ENCODE measurements around the gene FRMD1. TPM values are rescaled to one million over a fixed set of nuclear protein-coding genes. Genes with fewer than 3 reads are reported as not detected.

Gene FRMD1
- total and polyA plus RNA-seq, 2 of the 8 experiments (the other 6 are each of a cell fraction or from before 2014, with no cell fraction given) = 0.36 TPM; not detected in 1

GRCh38 chr6:168083514-168083885, 4.5 kb upstream of the FRMD1 start:
- Histone ChIP-seq H3K4ac (replicated peaks; ENCODE audit: insufficient read length, low read depth, low read length) (no peak overlapping the region), H2BK20ac (ENCODE audit: low read length) (no peak overlapping the region), H3K36me3 (ENCODE audit: control insufficient read depth in 2 of 4, insufficient read depth in 4 of 4, low read length in 3 of 4) (no peaks in the 10 kb centered on the region), H3K23me2 (ENCODE audit: low read depth, low read length) (no peaks in the 10 kb centered on the region), H3K79me1 (ENCODE audit: low read depth, low read length) (no peaks in the 10 kb centered on the region), H2AFZ (ENCODE audit: low read length) (no peak overlapping the region), H3K4me1 (replicated peaks in 1 of 4; ENCODE audit: control insufficient read depth in 3 of 4, insufficient read depth in 4 of 4, low read length in 3 of 4) (peaks cover 0 to 20% (median 6%) of the 10 kb centered on the region in 4 experiments; a peak in 5 of 7 replicates), H3K27me3 (replicated peaks in 1 of 4; ENCODE audit: control insufficient read depth in 3 of 4, extremely low read depth in 1 of 4, insufficient read depth in 3 of 4, low read length in 3 of 4) (no peaks in the 10 kb centered on the region), H3K9ac (replicated peaks in 1 of 4; ENCODE audit: extremely low read depth in 1 of 4, low read depth in 3 of 4, low read length in 3 of 4) (no peak overlapping the region), H2BK15ac (ENCODE audit: low read length) (no peak overlapping the region), H3K4me3 (ENCODE audit: extremely low read depth in 1 of 4, insufficient read depth in 2 of 4, low read depth in 3 of 4, low read length in 4 of 4) (no peak overlapping the region), H4K5ac (ENCODE audit: insufficient read length, low read depth, low read length) (no peak overlapping the region), H4K91ac (replicated peaks; ENCODE audit: insufficient read length, low read length) (no peak overlapping the region), H3K56ac (replicated peaks; ENCODE audit: insufficient read length, low read depth, low read length) (no peak overlapping the region), H3K27ac (ENCODE audit: low read depth, low read length) (no peak overlapping the region), H2BK5ac (ENCODE audit: low read depth, low read length) (no peak overlapping the region), H2BK12ac (ENCODE audit: low read depth, low read length) (no peak overlapping the region), H4K8ac (ENCODE audit: extremely low read depth, insufficient read depth, low read length) (no peak overlapping the region), H2BK120ac (replicated peaks; ENCODE audit: low read depth, low read length) (no peak overlapping the region), H2AK5ac (ENCODE audit: low read depth, low read length) (no peak overlapping the region), H4K20me1 (replicated peaks in 1 of 2; ENCODE audit: control insufficient read depth in 1 of 2, insufficient read depth in 2 of 2, low read length in 2 of 2) (no peaks in the 10 kb centered on the region), H3K79me2 (ENCODE audit: control insufficient read depth in 1 of 2, insufficient read depth in 2 of 2, low read length in 2 of 2) (no peaks in the 10 kb centered on the region), H3K14ac (ENCODE audit: insufficient read length) (no peak overlapping the region), H3K4me2 (ENCODE audit: insufficient read depth in 1 of 2, low read depth in 2 of 2, low read length in 2 of 2) (no peak overlapping the region), H3K18ac (ENCODE audit: extremely low read depth, low read length) (no peak overlapping the region), H3K9me3 (ENCODE audit: insufficient read depth in 2 of 2, low read depth in 1 of 2, low read length in 1 of 2) (no peaks in the 10 kb centered on the region), H3K23ac (ENCODE audit: insufficient read length) (no peak overlapping the region)
- ChIA-PET POLR2A (ENCODE audit: partially characterized antibody) (no interaction called here), CTCF (ENCODE audit: partially characterized antibody) (interaction anchor here (1.2 to 2.1 kb wide), 3 partner anchors 9 to 21 kb away, joined by 3 to 7 read pairs (median 3); no protein-coding TSS in a partner anchor)
- DNase-seq (ENCODE audit: low read depth in 1 of 2, low spot score in 2 of 2) (no peak), FAIRE-seq (no peak)
- 62% methylated on average over 5 of the region's 5 CpGs; no CpG with 5 or more reads in 1 of the 2 experiments for WGBS, 2 experiments (ENCODE audit: extremely low coverage in 1 of 2, insufficient coverage in 1 of 2, insufficient read length in 1 of 2, insufficient replicate concordance in 2 of 2, low coverage in 1 of 2, low lambda C conversion rate in 2 of 2, missing lambda C conversion rate in 1 of 2)
- TF ChIP-seq EZH2 (IDR thresholded peaks at IDR 0.05; ENCODE audit: low read depth, low read length, severe bottlenecking) (no peak), CEBPB (IDR thresholded peaks at IDR 0.05; ENCODE audit: low read depth, low read length) (no peak), CREB1 (IDR thresholded peaks at IDR 0.05) (no peak), CBX5 (IDR thresholded peaks at IDR 0.05; ENCODE audit: low read depth, low read length) (no peak), SAP30 (IDR thresholded peaks at IDR 0.05; ENCODE audit: insufficient read depth, insufficient replicate concordance, low read length) (no peak), CHD1 (IDR thresholded peaks at IDR 0.05; ENCODE audit: low read depth, low read length) (no peak), BCL11A (IDR thresholded peaks at IDR 0.05; ENCODE audit: low read depth in 2 of 2, low read length in 2 of 2) (no peak), CTBP2 (IDR thresholded peaks at IDR 0.05; ENCODE audit: borderline replicate concordance, insufficient read depth, insufficient read length, low read length) (no peak), JUN (IDR thresholded peaks at IDR 0.05; ENCODE audit: low read depth, low read length) (no peak), ATF3 (IDR thresholded peaks at IDR 0.05; ENCODE audit: insufficient read depth, low read depth, low read length) (no peak), TEAD4 (IDR thresholded peaks at IDR 0.05; ENCODE audit: low read depth, low read length) (no peak)
